ENCODE measurements around the gene C1QTNF1.

Gene C1QTNF1

DNA sequence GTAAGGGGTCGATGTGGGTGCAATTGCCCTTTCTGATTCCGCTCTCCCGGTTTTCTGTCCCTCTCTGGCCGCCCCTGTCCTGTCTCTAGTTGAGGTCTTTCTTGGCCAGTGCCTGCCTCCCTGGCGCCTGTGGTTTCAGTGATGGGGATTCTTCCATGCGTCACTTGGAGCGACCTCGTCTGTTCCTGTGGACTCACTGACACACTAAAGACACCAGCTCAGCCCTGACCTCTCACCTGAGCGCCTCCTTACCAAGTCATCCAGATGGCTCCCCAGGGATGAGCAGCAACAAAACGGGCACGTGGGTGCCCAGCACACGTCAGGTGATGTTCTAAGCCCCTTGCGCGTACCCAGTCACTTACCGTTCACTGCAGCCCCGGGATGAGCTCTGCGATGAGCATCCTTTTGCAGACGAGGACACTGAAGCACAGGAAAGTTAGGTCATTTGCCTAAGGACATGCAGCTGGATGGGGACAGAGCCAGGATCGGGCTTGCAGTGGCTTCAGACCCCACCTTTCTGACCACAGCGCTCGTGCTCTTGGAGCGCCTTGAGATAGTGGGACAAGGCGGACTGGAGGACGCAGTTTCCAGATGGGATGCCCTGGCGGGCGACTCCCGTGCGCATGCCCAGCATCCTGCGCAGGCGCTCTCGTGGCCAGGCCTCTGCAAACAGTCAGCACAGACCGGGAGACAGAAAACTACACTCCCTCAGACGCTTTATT, 32.8 kb upstream of the C1QTNF1 start:
- TF ChIP-seq, protein P1, sequence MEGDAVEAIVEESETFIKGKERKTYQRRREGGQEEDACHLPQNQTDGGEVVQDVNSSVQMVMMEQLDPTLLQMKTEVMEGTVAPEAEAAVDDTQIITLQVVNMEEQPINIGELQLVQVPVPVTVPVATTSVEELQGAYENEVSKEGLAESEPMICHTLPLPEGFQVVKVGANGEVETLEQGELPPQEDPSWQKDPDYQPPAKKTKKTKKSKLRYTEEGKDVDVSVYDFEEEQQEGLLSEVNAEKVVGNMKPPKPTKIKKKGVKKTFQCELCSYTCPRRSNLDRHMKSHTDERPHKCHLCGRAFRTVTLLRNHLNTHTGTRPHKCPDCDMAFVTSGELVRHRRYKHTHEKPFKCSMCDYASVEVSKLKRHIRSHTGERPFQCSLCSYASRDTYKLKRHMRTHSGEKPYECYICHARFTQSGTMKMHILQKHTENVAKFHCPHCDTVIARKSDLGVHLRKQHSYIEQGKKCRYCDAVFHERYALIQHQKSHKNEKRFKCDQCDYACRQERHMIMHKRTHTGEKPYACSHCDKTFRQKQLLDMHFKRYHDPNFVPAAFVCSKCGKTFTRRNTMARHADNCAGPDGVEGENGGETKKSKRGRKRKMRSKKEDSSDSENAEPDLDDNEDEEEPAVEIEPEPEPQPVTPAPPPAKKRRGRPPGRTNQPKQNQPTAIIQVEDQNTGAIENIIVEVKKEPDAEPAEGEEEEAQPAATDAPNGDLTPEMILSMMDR (IDR thresholded peaks at IDR 0.05) = no peak

DNA sequence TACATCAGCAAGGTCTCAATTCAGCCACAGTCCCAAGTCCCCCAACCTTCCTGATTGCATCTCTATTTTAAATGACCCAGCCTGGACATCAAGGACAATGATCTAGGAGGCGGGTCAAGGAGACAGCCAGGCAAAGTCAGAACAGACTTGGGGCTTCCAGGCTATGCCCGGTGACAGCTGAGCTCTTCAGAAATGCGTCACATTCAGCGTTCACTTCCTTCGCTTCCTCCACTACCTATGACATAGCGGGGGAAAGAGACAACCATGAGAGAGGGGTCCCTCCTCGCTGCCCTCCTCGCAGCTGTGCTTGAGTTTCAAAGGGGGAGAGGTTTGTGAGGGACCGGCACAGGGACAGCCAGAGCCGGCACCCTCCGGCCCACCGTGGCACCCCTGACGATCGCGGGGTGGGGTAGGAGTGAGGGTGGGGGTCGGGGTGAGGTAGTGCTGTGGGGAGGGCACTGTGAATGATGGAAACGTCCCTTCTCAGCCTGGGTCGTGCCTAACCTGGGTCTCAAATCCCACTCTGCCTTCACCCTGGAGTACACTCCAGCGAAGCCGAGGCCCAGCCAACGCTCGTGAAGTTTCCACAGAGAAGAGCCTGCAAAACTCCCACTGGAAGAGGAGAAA, 31.9 kb upstream of the C1QTNF1 start:
- TF ChIP-seq, protein P1 (IDR thresholded peaks at IDR 0.05) = no peak

DNA sequence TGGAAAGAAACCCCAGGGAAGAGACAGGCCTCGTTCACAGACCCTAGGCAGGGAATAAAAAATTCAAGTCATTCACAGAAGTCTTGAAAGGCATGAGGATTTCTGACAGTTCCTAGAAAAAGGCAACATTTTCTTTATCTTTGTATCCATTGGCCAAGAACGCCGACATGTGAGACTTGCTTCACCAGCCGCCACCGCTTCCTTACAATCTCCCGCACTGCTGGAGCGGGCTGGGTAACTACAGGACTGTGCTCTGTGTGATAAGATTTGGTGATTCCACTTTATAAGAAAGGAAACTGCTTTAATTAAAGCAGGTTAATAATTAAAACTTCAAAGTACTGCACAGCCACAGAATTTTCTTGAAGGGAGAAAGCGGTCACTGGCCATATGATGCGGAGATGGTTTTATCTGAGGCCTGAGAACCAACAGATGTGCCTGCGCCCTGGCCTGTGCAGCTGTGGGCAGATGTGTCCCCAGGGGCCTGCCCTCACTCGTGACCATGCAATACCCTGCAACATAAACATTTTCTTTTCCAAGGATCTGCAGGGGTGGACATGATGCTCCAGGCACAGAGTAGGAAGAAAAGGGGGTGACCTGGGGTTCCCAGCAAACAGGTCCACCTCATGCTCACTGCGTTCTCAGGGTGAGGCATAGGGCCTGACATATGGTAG, 31.3 kb upstream of the C1QTNF1 start:
- TF ChIP-seq, protein P1 (IDR thresholded peaks at IDR 0.05) = no peak

DNA sequence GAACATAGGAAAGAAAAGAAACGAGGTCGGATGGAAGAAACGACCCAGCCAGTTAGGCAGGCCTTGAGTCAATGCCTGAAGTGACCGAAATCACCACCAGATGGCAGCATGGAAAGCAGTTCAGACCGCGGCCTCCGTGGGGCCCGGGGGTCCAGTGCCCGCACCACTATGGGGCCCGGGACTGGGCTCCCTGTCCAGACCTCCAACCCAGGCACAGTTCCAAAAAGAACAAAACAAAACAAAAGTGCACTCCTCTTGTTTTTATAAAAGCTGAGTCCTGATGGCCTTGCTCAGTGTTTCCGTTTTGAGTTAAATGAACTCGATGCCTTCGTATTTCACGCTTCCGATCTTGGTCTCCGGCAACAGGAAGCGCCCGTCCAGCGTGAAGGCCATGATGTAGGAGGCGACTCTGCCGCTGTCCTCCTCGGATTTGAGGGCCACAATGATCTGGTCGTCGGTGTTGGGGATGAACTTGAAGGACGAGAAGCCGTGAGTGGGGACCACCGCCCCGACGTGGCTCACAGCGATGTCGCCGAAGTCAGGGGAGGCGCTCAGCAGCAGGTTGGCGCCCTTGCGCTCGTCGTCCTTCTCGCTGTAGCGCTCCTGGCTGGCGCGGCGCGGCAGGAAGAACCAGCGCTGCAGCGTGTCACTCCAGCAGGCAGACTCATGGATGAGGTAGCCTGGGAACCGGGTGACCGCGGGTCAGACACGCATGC, 30.6 kb upstream of the C1QTNF1 start:
- TF ChIP-seq, protein P1 (IDR thresholded peaks at IDR 0.05) = peak; percentile 85

DNA sequence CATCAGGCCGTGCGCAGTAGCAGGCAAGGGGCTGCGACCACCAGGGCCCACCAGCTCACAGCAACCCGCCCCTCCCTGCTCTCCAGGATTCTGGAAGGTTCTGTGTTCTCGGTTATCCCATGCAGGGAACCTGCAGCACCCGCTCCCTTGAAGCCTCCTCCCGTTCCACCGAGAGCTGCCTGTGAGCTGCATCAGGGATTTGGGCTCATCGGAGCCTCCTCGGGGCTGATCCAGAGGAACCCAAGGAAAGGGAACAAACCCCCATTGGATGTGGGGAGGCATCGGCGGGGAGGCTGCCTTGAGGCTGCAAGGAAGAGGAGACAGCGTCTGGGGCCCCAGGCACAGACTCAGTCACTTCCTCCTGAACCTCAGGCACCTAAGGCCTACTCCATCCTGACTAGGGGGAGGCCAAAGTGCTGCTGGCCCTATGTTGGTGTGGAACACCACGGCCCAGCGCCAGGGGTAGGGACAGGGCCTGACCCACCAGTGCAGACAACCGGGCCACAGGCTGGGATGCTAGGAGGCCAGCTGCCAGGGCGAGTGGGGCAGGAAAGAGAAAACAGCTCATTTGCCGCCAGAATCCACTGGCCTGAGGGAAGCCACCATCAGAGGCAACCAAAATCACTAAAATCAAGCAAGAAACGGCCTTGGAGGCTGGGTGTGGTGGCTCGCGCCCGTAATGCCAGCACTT, 29.8 kb upstream of the C1QTNF1 start:
- TF ChIP-seq, protein P1 (IDR thresholded peaks at IDR 0.05) = no peak

DNA sequence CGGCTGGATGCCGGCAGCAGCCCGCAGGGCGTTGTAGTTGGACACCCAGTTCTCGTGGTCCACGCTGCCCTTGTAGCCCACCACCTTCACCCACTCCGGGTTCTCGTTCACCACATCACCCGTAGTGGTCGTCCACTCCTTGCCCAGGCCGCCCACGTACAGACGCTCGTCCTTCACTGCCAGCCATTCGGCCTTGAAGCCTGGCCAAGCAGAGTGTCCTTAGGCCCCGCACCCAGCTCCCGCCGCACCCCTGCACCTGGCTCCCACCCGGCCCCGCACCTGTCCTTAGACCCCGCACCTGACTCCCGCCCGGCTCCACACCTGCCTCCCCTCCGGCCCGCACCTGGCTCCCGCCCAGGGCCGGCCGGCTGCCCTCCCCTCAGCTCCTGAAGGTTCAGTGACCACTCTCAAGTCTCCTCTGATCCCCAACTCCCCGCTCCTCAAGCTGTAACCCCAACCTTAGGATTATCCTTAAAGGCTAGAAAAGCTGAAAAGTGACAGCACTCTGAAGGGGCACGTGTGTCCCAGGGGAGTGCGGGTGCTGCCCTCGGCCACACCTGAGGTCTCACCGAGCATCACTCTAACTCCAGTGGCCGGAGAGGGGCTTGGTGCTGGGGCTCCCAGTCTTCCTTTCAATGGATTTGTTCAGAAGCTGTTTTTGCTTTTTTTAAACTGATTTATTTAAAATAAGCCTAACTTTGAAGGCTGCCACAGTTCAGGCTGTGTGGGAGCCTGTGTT, 28.8 kb upstream of the C1QTNF1 start:
- TF ChIP-seq, protein P1 (IDR thresholded peaks at IDR 0.05) = no peak
